WTC11 (cell line): ENCODE data around the gene STN1. TPM values are rescaled to one million over a fixed set of nuclear protein-coding genes. Genes with fewer than 3 reads are reported as not detected.

Source experiments
- ATAC-seq: fragments of 200-7000 bp; cut with Tn5 transposase; 2 replicates; pipeline ENCODE4 v1.10.0; 2021; ENCODE audit warnings: mild to moderate bottlenecking, moderate library complexity
- Bru-seq: library from RNA; stranded (reverse); fragments of 400-500 nt; gene quantifications from one replicate; lab custom pipeline; 2021; lab: Mats Ljungman, UMichigan
- CTCF ChIA-PET: fragments of 300-600 bp; sonication (Branson Sonifier 250); formaldehyde crosslinking; loops from one replicate; lab custom pipeline; 2021; ENCODE audit warnings: antibody characterized with exemption; lab: Charles Lee
- POLR2A ChIA-PET: fragments of 350-600 bp; sonication (Branson Sonifier 250); formaldehyde crosslinking; loops from one replicate; lab custom pipeline; 2021; ENCODE audit warnings: antibody characterized with exemption; lab: Charles Lee
- DNase-seq: peaks from one replicate; pipeline ENCODE4 v3.0.0; 2021; ENCODE audit warnings: low spot score
- H3K27ac Mint-ChIP-seq: 2 replicates; pipeline ENCODE4 v1.8.0; 2021; ENCODE audit warnings: mixed read lengths
- H3K27me3 Mint-ChIP-seq: 2 replicates; pipeline ENCODE4 v1.8.0; 2021; ENCODE audit warnings: low read depth, mild to moderate bottlenecking, moderate library complexity, mixed read lengths
- H3K36me3 Mint-ChIP-seq: 2 replicates; pipeline ENCODE4 v1.8.0; 2021; ENCODE audit warnings: mixed read lengths
- H3K4me1 Mint-ChIP-seq: 2 replicates; pipeline ENCODE4 v1.8.0; 2022; ENCODE audit warnings: mixed read lengths
- H3K4me3 Mint-ChIP-seq: 2 replicates; pipeline ENCODE4 v1.8.0; 2021; ENCODE audit warnings: mild to moderate bottlenecking, moderate library complexity, mixed read lengths
- H3K9me3 Mint-ChIP-seq: 2 replicates; pipeline ENCODE4 v1.8.0; 2021; ENCODE audit warnings: mixed read lengths
- ARID4B ChIP-seq: sonication (generic); formaldehyde crosslinking; IDR thresholded peaks from 2 replicates; pipeline ENCODE4 v1.8.0; 2023; ENCODE audit warnings: missing genetic modification reagents, mild to moderate bottlenecking, borderline replicate concordance
- CBFB ChIP-seq: sonication (generic); formaldehyde crosslinking; IDR thresholded peaks from 2 replicates; pipeline ENCODE4 v1.8.1; 2022; ENCODE audit warnings: mild to moderate bottlenecking, low read depth, missing genetic modification reagents
- E2F5 ChIP-seq: sonication (generic); formaldehyde crosslinking; IDR thresholded peaks from 2 replicates; pipeline ENCODE4 v1.8.1; 2022; ENCODE audit warnings: mild to moderate bottlenecking, moderate library complexity, missing genetic modification reagents
- ETV6 ChIP-seq: sonication (generic); formaldehyde crosslinking; IDR thresholded peaks from 2 replicates; pipeline ENCODE4 v1.8.1; 2022; ENCODE audit warnings: mild to moderate bottlenecking, missing genetic modification reagents
- FOXK1 ChIP-seq: sonication (generic); formaldehyde crosslinking; IDR thresholded peaks from 2 replicates; pipeline ENCODE4 v1.8.0; 2022; ENCODE audit warnings: mild to moderate bottlenecking, moderate library complexity, missing genetic modification reagents
- FOXP1 ChIP-seq: sonication (generic); formaldehyde crosslinking; IDR thresholded peaks from 2 replicates; pipeline ENCODE4 v1.8.0; 2022; ENCODE audit warnings: missing genetic modification reagents, mild to moderate bottlenecking, moderate library complexity, borderline replicate concordance
- JUN ChIP-seq: sonication (generic); formaldehyde crosslinking; IDR thresholded peaks from 2 replicates; pipeline ENCODE4 v1.8.0; 2023; ENCODE audit warnings: mild to moderate bottlenecking, missing genetic modification reagents
- MAX ChIP-seq: sonication (generic); formaldehyde crosslinking; IDR thresholded peaks from 2 replicates; pipeline ENCODE4 v1.8.0; 2022; ENCODE audit warnings: mild to moderate bottlenecking, missing genetic modification reagents
- NFE2L1 ChIP-seq: sonication (generic); formaldehyde crosslinking; IDR thresholded peaks from 2 replicates; pipeline ENCODE4 v1.8.1; 2023; ENCODE audit warnings: missing genetic modification reagents
- OVOL2 ChIP-seq: fragments of 250-450 bp; sonication (Bioruptor Pico); IDR thresholded peaks from 2 replicates; pipeline ENCODE4 v1.9.0; 2021; ENCODE audit warnings: mild to moderate bottlenecking, borderline replicate concordance
- SMAD3 ChIP-seq: sonication (generic); formaldehyde crosslinking; IDR thresholded peaks from 2 replicates; pipeline ENCODE4 v1.8.0; 2022; ENCODE audit warnings: missing genetic modification reagents, mild to moderate bottlenecking, borderline replicate concordance
- SOX15 ChIP-seq: fragments of 250-450 bp; sonication (Bioruptor Pico); IDR thresholded peaks from 2 replicates; pipeline ENCODE4 v1.9.0; 2021; ENCODE audit warnings: mild to moderate bottlenecking
- SP1 ChIP-seq: sonication (generic); formaldehyde crosslinking; conservative IDR thresholded peaks from 2 replicates; pipeline ENCODE4 v1.8.1; 2022; ENCODE audit warnings: missing genetic modification reagents
- USF1 ChIP-seq: sonication (generic); formaldehyde crosslinking; IDR thresholded peaks from 2 replicates; pipeline ENCODE4 v1.8.0; 2022; ENCODE audit warnings: mild to moderate bottlenecking, missing genetic modification reagents
- ZBTB21 ChIP-seq: sonication (generic); formaldehyde crosslinking; IDR thresholded peaks from 2 replicates; pipeline ENCODE4 v1.8.1; 2023; ENCODE audit warnings: mild to moderate bottlenecking, missing genetic modification reagents, borderline replicate concordance
- ZBTB43 ChIP-seq: sonication (generic); formaldehyde crosslinking; IDR thresholded peaks from 2 replicates; pipeline ENCODE4 v1.8.1; 2023; ENCODE audit warnings: mild to moderate bottlenecking, missing genetic modification reagents
- ZNF423 ChIP-seq: fragments of 250-450 bp; sonication (Bioruptor Pico); IDR thresholded peaks from 2 replicates; pipeline ENCODE4 v2.1.2; 2022; ENCODE audit warnings: mild to moderate bottlenecking, moderate library complexity
- long read RNA-seq, 3 experiments: library from RNA in 1 of 3; library from capped mRNA in 1 of 3; library from polyadenylated mRNA in 1 of 3; unstranded in 2 of 3; stranded (forward) in 1 of 3; transcript quantifications; one replicate each; pipeline ENCODE4 v2.0.0, GENCODE V29; 2021
- total RNA-seq: library from RNA; stranded (reverse); gene quantifications from 3 replicates; pipeline ENCODE4 v1.2.3, GENCODE V29; 2021

STN1 gene
- total RNA-seq: 13.9 to 18.7 TPM (median 15.0 TPM) in 3 replicates
- Bru-seq, nascent RNA: percentile 67 among the genes with signal in this experiment
- long read RNA-seq, experiment 1, transcript STN1-201 (10 exons, 1,417 nt): major isoform, 23 of 33 reads
- long read RNA-seq, experiment 1, partial matches to known transcripts: 0 of 33 reads
- long read RNA-seq, experiment 1, other reads (novel, unspliced or antisense): 4 of 33 reads
- long read RNA-seq, experiment 2, transcript STN1-201 (10 exons, 1,417 nt): major isoform, 13 of 25 reads
- long read RNA-seq, experiment 2, partial matches to known transcripts: 3 of 25 reads
- long read RNA-seq, experiment 2, other reads (novel, unspliced or antisense): 5 of 25 reads
- long read RNA-seq, experiment 3, transcript STN1-201 (10 exons, 1,417 nt): major isoform, 19 of 27 reads
- long read RNA-seq, experiment 3, partial matches to known transcripts: 2 of 27 reads
- long read RNA-seq, experiment 3, other reads (novel, unspliced or antisense): 2 of 27 reads

GRCh38 chr10:103918053-103918846 is at the start of gene STN1:
STN1 (minus strand) TSS chr10:103918184; CDS start chr10:103917594, 590 bp downstream.
- TF ChIP-seq ETV6 (CRISPR knock-in tag) (0 out of 2 replicates have a peak, but pooled peaks have one; percentile 22), FOXP1 (peak; percentile 9; the same call in 1 of the 2 replicates), ARID4B (CRISPR knock-in tag) (peak; percentile 10; the same call in 1 of the 2 replicates), FOXK1 (CRISPR knock-in tag) (0 out of 2 replicates have a peak, but pooled peaks have one; percentile 7), SP1 (peak; percentile 76), ZBTB43 (CRISPR knock-in tag) (no peak), MAX (CRISPR knock-in tag) (peak; percentile 67; the same call in 1 of the 2 replicates), SOX15 (CRISPR knock-in tag) (no peak), JUN (CRISPR knock-in tag) (no peak), SMAD3 (no peak), OVOL2 (CRISPR knock-in tag) (no peak)
- Mint-ChIP-seq H3K9me3 (peaks cover 18% of the 10 kb centered on the region), H3K36me3 (peaks cover 28% of the 10 kb centered on the region), H3K4me3 (peak within 1 kb of the TSS; percentile 90), H3K27me3 (no peaks in the 10 kb centered on the region), H3K27ac (peak within 1 kb of the TSS; percentile 97), H3K4me1 (peaks cover 20% of the 10 kb centered on the region)
- DNase-seq (peak; percentile 98), ATAC-seq (peak; percentile 95)
- POLR2A ChIA-PET: no interaction called here
- CTCF ChIA-PET: interaction anchor here (0.7 to 2.0 kb wide), 3 partner anchors 30 to 420 kb away, joined by 3 to 5 read pairs (median 4); no protein-coding TSS in a partner anchor

- CTCF ChIA-PET: interaction anchor here (1.0 kb wide), 1 partner anchor 79 kb away, joined by 3 read pairs; no protein-coding TSS in a partner anchor
- no peak for DNase-seq
- 0 out of 2 replicates have a peak, but pooled peaks cover 3% of the 10 kb centered on the region for H3K9me3 Mint-ChIP-seq
- TF ChIP-seq USF1 (CRISPR knock-in tag) (no peak), ZNF423 (CRISPR knock-in tag) (peak; percentile 36; the same call in 1 of the 2 replicates), CBFB (no peak), ZBTB21 (CRISPR knock-in tag) (no peak), NFE2L1 (CRISPR knock-in tag) (no peak), E2F5 (CRISPR knock-in tag) (no peak), OVOL2 (CRISPR knock-in tag) (no peak)
- POLR2A ChIA-PET: no interaction called here
- H3K27ac Mint-ChIP-seq: no peak overlapping the region
- peaks cover 13% of the 10 kb centered on the region for H3K27me3 Mint-ChIP-seq
- peak overlapping the region; percentile 87 for H3K4me3 Mint-ChIP-seq
- no peaks in the 10 kb centered on the region for H3K36me3 Mint-ChIP-seq
- peak; percentile 20 for ATAC-seq
- H3K4me1 Mint-ChIP-seq: peaks cover 31% of the 10 kb centered on the region
These were observed 49.6 kb upstream of the STN1 start for GRCh38 chr10:103967448-103968071.
